Iris pigment epithelial cell (primary cell): ENCODE results near the gene STARD10.
A peak's percentile ranks its signal among the peaks of the same experiment; 100 is the strongest.
"Not testable (repeated sequence)": the region's sequence is repeated elsewhere in the genome, so short reads cannot be mapped to it uniquely, and the experiment has no call there.

ENCODE experiments used
- DNase-seq: peaks from one replicate; pipeline ENCODE4 v3.0.0-alpha.2; 2011; ENCODE audit warnings: low read depth

Gene STARD10

GRCh38 chr11:72826191-72826941 is 32.5 kb upstream of the STARD10 start:
- no peak for DNase-seq

GRCh38 chr11:72825661-72826060 is 31.8 kb upstream of the STARD10 start:
- DNase-seq, result no peak

DNA sequence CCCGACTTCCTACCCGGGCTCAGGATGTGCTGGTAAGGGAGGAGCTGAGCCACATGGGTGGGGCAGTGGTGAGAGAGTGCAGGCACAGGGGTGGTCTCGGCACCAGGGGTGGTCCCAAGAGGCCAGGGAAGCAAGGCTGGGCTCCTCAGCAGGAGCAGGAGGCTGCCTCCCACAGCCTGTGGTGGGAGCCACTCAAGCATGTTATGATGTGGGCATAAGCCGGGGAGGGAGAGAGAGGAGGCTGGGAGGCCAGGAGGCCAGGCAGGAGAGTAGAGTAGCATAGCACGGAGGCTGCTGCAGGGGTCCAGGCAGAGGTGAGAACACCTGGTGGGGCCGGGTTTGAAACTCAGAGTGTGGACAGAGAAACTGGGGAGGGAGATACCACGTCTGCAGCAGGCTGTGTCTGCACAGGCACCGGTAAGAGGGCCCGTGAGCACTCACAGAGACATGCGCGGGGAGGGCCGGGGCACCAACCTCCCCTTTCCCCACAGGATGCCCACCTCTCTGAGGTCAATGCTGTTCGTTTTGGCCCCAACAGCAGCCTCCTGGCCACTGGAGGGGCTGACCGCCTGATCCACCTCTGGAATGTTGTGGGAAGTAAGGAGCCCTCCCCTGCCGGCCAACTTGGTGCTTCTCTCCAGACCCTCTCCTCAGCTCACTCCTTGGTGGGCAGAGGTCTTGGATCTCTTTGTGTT is 31.1 kb upstream of the STARD10 start:
- DNase-seq, result no peak

DNA sequence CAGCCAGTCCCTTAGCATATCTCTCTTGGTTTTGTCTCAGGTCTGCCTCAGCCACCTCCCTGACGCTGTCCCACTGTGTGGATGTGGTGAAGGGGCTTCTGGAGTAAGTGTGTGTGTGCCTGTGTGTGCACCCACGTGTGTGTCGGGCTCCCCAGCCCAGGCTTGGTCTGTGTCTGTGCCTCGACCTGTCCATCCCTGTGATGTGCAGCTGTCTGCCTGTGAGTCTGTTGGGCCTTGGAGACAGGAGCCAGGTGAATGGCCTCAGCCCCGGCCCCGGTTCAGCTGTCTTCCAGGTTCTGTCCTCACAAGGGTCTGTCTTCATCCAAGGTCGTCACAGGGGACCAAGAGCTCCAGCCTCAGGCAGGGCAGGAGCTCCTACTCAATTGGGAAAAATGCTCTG is 30.2 kb upstream of the STARD10 start:
- no peak for DNase-seq

DNA sequence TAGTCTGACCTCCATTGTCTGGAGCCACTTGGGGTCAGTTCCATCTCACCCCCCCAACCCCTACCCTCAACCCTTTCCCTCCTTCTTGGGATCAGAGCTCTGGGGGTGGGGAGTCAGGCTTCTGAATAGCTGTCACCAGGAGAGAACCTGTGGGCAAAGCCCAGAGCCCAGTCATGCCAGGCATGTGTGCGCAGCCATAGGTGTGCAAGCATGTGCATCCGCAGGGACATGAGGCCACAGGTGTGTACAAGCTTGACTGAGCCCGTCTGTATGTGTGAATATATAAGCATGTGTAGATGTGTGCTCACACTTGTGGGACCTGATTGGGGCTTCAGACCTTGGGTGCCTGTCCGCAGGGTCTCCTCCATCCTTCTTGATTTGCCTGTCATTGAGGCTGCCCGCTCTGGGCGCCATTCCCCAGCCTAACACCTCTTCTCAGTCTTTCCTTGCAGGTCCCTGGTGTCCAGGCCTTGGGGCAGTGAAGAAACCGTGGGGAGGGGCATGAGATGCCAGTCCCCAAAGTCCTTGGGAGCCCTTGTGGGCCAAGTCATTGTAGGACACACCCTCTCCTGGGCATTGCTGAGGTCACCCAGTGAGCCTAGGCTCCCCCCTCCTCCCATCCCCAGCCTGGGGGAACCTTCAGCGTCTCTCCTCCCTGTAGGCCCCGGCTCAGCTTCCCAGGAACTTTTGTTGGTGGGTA is 29.4 kb upstream of the STARD10 start:
- DNase-seq, result no peak

DNA sequence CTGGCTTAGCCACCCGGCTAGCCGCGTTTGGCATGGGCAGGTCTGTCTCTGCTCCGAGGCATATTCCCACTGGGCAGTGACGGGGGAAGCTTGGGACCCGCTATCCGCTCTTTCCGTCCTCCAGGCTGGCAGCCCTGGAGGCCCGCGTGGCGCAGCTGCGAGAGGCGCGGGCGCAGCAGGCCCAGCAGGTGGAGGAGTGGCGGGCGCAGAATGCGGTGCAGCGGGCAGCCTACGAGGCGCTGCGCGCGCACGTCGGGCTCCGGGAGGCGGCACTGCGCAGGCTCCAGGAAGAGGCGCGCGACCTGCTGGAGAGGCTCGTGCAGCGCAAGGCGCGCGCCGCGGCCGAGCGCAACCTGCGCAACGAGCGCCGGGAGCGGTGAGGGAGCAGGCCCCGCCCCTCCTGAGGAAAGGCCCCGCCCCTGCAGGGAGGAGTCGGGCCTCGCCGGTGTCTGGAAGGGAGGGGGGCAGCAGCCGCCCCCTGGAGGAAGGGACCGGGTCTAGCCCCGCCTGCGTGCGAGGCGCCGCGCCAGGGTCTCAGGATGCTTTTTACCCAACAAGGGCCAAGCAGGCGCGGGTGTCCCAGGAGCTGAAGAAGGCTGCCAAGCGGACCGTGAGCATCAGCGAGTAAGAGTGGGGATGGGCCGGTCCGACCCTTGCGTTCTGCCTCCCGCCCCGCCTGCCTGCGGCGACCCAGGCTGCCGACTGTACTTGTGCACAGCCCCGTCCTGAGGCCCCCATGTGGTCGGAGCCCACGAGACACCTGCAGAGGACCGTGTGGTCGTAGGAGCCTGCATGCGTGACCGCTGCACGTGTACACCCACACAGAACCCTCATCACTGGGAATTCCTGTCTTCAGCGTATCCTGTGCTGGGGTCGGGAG is 28.3 kb upstream of the STARD10 start:
- peak; percentile 88 for DNase-seq

GRCh38 chr11:72821221-72821919 is 27.5 kb upstream of the STARD10 start:
- DNase-seq, result no peak

- no peak for DNase-seq
These were observed 26.7 kb upstream of the STARD10 start for GRCh38 chr11:72820439-72821139.

DNA sequence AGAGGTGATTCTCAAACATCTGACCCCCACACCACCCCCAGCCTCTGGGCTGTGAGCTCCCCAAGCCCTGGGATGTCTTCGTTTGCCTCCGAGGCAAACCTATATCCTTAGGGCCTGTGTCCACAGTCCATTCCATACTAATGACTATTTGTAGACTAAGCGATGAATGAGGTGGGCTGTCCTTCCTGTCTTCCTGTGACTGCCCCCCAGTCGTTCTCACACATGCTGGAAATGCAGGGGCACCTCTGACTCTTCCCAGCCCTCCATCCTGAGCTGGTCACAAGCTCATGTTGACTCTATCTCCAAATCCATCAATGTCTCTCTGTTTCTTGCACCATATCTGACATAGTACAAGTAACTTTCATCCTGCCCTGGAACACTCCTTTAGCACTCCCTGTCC is 25.1 kb upstream of the STARD10 start:
- DNase-seq, result no peak

- no peak for DNase-seq
These were observed 24.1 kb upstream of the STARD10 start for GRCh38 chr11:72817966-72818365.

DNA sequence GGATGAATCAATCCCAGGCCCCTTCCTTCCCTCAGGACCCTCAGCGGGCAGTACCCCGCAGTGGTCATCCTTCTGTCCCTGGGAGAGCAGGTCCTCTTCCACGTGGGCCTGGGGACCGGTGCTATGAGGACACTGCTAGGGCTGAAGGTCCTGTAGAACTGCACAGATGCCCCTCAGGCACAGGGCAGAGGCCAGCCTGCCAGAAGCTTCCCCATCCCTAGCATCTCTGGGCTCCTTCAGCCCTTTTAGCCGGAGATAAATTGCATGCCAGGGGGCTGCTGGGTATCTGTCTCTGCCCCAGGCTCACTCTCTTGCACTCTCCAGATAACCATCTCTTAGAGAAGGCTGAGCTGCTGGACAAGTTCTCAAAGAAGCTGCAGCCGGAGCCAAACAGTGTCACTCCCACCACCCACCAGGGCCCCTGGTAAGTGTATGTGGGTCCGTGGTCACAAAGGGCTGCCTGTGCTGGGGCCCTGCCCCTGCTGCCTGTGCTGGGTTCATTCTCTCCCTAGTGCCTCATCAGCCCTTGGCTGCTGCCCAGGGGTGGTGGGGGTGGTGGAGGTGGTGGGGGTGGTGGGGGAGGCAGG is 22.6 kb upstream of the STARD10 start:
- DNase-seq, result no peak

- DNase-seq, result no peak
These were observed 21.3 kb upstream of the STARD10 start for GRCh38 chr11:72815110-72815618.

DNA sequence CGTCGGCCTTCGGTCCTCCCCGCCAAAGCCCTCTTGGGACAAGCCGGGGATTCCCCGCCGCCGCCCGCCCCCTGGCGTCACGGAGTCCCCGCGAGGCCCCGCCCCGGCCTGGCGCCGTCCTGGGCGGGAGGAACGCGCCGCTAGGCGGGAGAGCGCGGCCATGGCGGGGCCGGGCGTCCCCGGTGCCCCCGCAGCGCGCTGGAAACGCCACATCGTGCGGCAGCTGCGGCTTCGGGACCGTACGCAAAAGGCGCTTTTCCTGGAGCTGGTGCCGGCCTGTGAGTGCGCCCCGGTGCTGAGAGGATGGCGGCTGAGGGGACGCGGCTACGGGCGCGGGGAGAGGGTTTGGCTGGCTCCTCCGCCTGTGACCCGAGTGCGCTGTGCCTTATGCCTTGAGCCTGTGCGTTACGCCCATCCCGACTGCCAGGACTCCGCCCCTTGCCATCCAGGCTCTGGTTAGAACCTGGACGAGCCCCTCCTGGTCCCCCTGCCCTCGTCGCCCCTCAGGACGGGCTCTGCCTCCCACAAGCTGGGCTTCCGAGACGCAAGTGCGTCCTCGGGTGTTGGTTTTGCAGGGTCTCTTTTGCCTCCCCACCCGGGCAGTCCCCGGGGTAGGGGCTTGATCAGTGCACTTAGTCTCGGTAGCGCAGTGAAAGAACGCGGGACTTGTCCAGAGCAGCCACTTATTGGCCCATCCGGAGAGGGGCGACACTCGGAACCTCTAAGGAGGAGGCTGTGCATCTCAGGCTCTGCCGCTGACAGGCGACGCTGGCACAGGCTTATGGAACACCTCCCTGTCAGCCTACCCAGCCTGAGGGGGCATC is 20.7 kb upstream of the STARD10 start, which contains the start of gene ATG16L2:
ATG16L2 (plus strand) TSS at position 126 of the 824 bp plus-strand sequence; CDS start at position 161, 35 bp downstream.
- DNase-seq, result peak; percentile 87

DNA sequence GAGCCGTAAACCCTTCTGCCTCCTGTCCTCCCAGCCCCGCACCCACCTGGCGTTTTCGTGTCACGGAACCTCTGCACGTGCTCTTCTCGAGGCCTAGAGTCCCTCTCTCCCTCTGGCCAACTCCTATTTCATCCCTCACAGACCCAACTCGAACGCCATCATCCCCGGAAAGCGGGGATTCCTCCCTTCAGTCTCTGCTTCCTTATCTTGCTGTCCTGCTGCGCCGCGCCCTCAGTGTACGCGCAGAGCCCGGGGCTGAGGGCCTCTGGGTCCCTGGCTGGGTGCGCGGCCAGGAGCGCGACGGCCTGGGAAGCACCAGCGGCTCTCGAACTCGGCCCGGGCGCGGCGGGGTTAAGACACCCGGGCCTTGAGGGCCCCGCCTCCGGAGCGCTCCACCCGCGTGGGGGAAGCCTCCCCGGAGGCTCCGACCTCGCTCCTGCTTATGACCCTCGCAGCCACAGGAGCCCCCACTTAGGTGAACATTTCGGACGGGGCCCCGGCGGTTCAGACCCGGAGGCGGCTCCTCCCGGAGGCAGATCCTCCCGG is 20.0 kb upstream of the STARD10 start:
- DNase-seq, result peak; percentile 80

- DNase-seq, result peak; percentile 75
These were observed 19.3 kb upstream of the STARD10 start for GRCh38 chr11:72812967-72813739.

- no peak for DNase-seq
These were observed 18.7 kb upstream of the STARD10 start for GRCh38 chr11:72812604-72812966.

DNA sequence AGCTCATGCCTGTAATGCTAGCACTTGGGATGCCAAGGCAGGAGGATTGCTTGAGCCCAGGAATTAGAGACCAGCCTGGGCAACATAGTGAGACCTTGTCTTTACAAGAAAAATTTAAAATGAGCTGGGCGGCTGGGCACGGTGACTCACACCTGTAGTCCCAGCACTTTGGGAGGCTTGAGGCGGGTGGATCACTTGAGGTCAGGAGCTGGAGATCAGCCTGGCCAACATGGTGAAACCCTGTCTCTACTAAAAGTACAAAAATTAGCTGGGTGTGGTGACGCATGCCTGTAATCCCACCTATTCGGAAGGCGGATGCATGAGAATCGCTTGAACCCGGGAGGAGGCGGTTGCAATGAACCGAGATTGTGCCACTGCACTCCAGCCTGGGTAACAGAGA is 17.8 kb upstream of the STARD10 start:
- DNase-seq, result not testable (repeated sequence)

GRCh38 chr11:72808331-72808798 is 14.5 kb upstream of the STARD10 start:
- peak; percentile 49 for DNase-seq
